T-helper 9 cell (primary cell): ENCODE results near the gene DECR2.
A peak's percentile ranks its signal among the peaks of the same experiment; 100 is the strongest.
"Not testable (repeated sequence)": the region's sequence is repeated elsewhere in the genome, so short reads cannot be mapped to it uniquely, and the experiment has no call there.

ENCODE experiments used
- DNase-seq: peaks from one replicate; pipeline ENCODE4 v3.0.0-alpha.2; 2020

Gene DECR2

DNA sequence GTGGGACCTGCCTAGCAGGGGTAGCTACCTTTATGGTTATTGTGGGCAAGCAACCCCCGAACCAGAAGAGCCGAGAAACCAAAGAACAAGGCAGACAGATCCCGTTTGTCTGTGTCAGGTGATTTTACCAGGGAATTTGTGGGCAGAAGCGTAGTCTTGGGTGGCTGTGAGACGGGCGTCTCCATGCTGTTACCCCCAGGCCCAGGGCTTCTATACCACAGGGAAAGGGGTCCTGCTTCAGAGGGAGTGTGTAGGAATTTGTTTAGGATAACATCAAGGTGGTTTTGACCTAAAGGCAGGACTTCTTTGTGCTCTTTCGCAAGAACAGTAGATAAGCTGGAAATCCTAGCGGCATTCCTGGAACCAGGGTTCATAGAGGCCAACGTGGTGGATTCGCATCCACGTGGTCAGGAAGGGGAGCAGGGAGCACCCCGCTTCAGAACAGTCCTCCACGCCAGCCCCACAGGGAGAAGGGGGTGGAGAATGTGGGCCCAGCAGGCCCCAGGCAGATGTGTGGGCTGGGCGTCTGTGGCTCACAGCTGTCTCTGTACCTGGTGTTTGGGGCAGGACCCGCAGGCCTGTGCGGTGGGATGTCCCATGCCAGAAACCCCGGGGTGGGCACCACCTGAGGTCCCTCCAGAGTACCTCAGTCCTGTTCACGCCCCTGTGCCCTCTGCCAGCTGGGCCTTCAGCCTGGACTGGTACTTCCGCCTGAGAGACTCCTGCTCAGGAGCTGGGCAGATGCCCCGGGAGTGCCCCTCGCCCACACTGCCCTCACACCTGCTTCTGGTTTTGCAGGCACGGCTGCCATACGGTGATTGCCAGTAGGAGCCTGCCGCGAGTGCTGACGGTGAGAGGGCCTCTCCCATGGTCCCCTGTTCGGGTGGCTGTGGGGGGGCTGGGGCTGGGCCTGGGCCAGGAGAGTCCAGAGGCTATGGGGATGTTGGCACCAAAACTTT lies 4.1 kb downstream of the DECR2 start:
- DNase-seq, result no peak

DNA sequence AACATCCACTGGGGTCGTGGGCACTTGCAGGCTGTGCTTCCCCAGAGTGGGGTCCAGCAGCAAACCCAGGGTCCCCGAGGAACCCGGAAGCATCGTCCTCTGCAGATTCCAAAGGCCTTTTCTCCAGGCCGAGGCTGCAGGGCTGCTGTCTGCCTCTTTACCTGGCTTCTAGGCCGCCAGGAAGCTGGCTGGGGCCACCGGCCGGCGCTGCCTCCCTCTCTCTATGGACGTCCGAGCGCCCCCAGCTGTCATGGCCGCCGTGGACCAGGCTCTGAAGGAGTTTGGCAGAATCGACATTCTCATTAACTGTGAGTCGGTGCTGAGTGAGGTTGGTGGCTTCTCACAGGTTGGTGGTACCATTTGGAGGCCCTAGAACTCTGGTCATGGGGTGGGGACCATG lies 5.6 kb downstream of the DECR2 start:
- DNase-seq, result no peak

DNA sequence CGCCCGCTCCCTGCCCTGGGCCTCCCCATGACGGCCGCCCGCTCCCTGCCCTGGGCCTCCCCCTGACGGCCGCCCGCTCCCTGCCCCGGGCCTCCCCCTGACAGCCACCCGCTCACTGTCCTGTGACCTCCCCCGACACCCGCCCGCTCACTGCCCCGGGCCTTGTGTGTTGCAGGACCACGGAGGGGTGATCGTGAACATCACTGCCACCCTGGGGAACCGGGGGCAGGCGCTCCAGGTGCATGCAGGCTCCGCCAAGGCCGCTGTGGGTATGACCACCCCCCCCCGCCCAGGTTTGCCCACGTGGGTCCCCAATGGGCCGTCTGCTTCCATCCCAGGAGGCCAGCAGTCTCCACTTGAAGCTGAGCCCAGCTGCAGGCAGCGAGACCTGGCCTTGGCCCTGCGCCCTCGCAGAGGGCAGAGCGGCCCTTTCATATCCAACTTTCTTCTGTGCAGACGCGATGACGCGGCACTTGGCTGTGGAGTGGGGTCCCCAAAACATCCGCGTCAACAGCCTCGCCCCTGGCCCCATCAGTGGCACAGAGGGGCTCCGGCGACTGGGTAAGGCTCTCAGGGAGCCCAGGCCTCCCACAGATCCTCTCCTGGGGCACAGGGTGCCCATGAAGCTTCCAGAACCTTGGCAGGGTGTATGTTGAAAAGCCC lies 9.0 kb downstream of the DECR2 start:
- no peak for DNase-seq

DNA sequence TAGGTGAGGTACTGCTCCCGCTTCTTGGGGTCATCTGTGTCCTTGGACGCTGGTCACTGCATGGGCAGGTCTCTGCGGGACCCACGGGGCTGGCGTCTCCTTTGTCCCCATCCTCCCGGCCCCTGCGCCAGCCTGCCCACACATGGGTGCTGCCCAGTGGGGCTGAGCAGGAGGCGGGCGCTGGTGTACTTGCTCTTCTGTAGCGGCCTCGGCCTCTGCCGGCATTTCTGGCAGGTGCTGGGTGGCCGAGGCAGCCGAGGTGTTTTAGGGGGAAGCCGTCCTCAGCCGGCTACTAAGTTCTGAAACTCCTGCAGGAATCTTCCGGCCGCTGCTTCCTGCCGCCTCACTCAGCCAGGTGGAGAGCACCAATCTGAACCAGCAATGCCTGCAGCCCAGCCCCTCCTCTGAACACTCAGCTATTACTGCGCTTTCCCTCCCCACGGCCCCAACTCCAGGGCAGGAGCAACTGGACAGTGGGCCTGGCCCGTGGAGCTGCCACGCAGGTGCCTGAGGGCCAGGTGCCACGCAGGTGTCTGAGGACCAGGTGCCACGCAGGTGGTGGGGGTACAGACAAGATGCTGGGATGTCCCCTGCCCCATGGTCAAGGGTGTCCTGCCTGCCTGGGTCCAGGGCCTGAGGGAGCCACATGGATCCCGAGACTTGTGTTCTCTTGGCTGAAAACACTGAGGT lies 10.0 kb downstream of the DECR2 start:
- no peak for DNase-seq

DNA sequence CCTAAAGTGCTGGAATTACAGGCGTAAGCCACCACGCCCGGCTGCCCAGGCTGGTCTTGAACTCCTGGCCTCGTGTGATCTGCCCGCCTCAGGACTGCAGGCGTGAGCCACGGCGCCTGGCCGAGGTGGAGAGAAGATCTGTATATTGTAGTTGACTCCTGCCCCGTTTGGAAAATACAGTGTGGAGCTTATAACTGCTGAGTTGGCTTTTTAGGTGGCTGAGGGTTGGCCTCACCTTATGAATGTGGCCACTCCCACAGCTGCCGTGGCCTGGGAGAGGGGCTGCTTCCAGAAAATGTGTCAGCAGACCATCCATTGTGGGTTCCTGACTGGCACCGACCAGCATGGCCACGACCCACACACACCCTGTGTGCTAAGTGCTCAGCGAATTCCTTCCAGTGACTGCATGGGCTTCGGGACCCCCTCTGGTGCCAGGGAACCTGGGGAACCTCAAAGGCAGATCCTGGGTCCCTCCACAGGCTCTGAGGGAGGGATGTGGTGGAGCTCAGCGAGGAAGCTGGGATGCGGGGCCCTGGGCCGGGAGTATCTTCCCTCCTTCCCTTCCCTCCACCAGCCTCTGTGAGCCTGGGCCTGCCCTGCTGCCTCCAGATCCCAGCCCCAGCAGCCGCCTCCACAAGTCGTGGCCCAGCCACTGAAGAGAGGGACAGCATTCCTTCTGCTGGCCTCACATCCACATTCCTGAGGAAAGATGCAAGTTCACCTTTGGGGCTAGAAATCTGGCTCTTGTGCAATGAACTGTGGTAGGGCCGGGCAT lies 12.9 kb downstream of the DECR2 start:
- DNase-seq, result no peak

DNA sequence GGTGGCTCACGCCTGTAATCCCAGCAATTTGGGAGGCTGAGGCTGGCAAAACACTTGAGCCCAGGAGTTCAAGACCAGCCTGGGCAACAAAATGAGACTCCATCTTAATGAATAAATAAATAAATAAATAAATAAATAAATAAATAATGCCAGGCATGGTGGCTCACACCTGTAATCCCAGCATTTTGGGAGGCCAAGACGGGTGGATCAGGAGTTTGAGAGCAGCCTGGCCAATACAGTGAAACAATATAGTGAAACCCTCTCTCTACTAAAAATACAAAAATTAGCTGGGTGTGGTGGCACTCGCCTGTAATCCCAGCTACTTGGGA lies 13.4 kb downstream of the DECR2 start:
- DNase-seq, result not testable (repeated sequence)

DNA sequence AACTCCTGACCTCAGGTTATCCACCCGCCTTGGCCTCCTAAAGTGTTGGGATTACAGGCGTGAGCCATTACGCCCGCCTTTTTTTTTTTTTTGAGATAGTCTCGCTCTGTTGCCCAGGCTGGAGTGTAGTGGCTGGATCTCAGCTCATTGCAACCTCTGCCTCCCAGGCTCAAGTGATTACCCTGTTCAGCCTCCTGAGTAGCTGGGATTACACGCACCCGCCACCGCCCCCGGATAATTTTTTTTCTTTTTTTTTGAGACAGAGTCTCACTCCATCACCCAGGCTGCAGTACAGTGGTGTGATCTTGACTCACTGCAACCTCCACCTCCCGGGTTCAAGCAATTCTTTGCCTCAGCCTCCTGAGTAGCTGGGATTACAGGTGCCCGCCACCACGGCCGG lies 20.5 kb downstream of the DECR2 start:
- not testable (repeated sequence) for DNase-seq

DNA sequence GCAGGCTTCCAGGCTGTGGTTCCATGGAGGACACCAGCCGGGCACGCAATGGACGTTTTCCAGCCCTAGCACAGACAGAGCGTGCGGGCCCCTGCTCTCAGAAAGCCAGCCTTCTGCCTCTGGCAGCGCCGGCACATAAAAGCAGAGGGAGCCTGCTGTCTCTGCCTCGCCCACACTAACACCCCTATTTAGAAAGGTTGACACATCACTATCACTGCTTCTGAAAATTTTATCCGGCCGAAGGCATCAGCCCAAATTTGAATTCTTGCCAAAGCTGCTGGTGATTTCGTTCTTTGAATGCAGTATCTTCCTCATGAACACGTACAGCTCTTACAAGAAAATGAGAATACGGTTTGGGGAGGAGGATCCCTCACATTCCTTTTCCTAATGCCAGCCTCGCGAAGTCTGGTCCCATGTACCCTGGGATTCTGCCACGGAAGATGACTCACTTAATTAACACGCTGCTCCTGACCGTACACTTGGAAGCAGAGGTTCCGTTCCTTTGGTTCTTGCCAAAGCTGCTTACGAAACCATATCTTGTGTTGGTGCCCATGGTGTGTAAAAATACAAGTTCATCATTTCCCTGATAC lies 22.4 kb downstream of the DECR2 start:
- no peak for DNase-seq

DNA sequence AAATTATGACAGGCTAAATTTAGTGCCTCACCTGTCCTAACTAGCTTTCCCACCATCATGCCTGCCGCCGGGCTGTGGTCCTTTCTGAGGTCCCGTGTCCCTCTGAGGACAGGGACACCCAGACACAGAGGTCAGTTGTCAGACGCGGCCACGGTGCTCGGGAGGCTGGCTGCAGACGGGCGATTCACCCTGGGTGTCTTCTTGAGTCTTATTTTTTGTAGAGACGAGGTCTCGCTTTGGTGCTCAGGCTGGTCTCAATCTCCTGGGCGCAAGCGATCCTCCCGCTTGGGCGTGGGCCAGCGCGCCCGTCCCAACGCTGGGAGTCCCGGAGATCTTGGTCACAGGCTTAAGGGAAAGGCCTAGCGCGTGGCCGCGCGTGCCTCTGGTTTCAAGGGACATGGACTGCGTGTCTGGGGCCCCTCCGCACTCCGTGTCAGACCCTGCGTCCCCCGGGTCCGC lies 23.0 kb downstream of the DECR2 start:
- no peak for DNase-seq

DNA sequence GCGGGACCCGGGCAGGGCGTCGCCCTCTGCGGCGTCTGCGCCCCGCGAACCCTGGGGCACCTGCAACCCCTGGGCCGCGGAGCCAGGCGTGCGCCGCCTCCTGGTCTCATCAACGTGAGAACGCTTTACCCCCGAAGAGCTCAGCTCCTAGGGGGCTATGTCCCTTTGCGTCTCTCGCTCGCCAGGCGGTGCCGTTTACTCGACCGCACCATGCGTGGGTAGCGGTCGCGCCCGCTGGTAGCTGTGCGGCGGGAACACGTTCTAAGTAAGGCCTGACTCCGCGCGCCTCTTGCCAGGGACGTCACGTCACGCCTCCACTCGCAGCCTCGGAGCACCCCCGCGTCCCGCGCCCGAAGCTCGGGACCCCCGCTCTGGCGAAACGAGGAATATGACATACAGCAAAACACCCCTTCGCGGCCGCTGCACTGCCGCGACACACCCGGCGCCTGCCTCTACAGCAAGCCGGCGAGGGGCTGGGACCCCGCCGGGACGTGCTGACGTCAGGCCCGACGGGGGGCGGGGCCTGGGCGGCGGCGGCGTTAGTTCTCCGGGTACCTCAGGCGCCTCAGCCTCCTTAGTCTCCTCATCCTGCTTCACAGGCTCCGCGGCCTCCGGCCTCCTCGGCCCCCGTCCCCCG lies 23.5 kb downstream of the DECR2 start, which contains the start of gene RAB11FIP3:
Gene RAB11FIP3, plus strand, starts transcription at position 568 of the 637 bp plus-strand sequence. CDS start 358 bp downstream, outside the sequence.
- DNase-seq, result peak; percentile 72

DNA sequence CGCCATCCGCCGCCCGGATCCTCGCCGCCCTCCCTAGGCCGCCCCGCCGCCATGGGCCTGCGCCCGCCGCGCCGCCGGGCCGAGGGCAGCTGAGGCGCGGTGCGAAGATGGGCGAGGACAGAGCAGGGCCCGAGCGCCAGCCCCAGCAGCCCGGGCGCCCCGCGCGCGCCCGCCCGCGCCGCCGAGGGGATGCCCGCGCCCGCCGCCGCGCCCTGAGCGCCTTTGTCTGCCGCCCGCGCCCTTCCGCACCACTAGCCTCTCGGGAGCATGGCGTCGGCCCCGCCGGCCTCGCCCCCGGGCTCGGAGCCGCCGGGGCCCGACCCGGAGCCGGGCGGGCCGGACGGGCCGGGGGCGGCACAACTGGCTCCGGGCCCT lies 24.0 kb downstream of the DECR2 start:
- peak; percentile 42 for DNase-seq

DNA sequence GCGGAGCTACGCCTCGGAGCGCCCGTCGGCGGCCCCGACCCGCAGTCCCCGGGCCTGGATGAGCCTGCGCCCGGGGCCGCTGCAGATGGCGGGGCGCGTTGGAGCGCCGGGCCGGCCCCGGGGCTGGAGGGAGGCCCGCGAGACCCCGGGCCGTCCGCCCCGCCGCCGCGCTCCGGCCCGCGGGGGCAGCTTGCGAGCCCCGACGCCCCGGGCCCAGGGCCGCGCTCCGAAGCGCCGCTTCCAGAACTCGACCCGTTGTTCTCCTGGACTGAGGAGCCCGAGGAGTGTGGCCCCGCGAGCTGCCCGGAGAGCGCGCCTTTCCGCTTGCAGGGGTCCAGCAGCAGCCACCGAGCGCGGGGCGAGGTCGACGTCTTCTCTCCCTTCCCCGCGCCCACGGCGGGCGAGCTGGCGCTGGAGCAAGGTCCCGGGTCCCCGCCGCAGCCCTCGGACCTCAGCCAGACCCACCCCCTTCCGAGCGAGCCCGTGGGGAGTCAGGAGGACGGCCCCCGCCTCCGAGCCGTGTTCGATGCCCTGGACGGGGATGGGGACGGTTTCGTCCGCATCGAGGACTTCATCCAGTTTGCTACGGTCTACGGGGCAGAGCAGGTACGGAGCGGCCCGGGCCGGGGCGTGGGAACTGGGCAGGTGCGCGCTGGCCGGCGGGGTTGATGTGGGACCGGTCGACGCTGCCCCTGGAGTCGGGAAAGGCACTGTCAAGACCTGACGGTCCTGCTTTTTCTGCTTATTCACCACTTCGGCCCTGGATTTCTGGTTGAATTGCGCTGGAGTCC lies 24.6 kb downstream of the DECR2 start:
- no peak for DNase-seq

DNA sequence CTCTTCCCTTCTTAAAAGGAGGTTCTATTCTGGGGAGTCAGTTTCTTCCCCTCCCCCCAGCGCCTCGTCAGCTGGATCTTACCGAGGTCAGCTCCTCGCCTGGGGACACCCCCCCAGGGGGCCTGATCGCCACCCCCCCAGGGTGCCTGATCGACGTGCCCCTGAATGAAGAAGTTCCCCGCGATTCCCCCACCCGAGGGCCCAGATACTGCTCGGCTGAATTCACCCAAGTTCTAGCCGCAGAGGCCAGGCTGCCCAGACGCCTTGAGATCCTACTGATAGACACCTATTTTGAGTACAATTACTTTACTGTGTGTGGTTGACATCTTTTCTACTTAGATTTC lies 25.2 kb downstream of the DECR2 start:
- no peak for DNase-seq

DNA sequence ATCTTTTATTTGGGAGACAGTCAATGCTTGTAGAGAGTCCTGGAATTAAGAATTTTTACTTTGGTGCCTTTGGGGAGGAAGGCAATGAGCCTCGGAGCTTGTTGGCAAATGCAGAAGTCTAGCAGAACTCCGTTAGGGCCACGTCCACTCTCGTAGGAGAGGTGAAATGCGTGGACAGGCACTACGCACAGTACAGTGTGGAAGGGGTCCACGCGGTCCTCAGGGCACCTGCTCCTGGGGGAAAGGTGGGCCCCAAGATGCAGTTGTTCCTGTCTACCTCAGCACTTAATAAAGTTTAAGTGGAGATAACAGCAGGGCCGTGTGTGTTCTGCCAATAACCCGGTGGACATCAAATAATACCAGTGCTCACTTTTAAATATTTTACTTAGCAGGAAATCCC lies 25.6 kb downstream of the DECR2 start:
- no peak for DNase-seq

DNA sequence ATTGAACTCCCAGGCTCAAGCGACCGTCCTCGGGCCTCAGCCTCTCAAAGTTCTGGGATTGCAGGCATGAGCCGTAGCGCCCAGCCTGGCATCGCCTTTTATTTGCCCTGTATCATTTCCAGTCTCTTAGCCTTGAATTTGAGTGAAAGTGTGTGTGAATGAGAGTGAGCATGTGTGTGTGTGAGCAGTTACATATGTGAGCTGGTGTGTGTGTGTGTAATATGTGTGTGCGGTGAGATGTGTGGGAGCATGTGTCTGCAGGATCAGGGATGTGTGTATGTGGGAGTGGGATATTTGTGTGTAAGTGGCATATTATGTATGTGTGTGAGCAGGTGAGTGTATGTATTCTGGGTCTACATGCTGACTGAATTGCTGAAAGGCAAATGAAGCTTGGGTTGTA lies 29.2 kb downstream of the DECR2 start:
- no peak for DNase-seq

DNA sequence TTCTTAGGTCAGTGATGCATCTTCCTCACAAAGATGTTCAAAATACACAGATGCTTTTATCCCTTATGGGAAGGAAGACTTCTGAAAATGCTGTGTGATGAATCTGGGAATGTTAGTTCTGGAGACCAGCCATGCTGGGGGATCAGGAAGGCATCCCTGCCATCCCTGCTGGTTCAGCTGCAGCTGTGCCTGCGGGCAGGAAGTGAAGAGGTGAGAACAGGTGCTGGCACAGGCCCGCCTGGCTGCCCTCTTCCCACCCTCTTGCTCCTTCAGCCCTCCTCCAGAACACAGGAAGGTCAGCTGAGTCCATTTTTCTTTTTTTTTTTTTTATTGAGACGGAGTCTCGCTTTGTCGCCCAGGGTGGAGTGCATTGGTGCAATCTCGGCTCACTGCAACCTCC lies 38.9 kb downstream of the DECR2 start:
- DNase-seq, result no peak

DNA sequence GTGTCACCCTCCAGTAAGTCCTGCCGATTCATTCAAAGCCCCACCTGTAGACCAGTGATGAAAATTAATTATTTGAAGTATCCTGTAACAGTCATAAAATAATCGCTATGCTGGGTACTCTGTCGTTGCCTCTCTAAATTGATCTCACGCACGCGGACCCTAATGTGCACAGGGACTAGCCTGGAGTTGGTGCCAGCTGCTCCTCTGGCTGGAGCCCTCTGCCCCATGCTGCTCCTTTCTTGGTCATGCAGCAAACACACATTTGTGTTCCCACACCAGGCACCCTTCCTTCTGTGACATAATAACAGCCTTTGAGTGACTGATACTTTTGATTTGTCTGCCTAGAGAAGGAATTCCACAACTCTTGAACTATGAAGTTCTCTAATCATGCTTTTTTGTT lies 39.8 kb downstream of the DECR2 start:
- no peak for DNase-seq

DNA sequence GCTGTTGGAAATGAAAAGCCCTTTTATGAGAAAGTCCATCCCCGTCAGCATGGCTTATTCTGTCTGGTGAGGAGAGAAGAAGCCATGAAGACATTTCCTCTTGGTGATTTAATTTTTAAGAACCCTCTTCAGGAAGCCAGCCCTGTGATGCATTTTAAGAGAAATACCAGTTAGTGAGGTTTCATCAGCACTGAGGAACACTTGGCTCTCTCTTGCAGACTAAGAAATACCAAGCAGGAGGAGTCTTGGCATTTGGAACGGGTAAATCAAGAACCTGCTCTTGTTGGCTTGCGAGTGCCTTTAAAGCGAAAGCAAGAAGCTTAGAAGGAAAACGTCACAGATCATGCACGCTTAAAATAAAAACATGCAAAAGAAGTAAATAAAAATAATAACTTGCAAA lies 41.3 kb downstream of the DECR2 start:
- no peak for DNase-seq

DNA sequence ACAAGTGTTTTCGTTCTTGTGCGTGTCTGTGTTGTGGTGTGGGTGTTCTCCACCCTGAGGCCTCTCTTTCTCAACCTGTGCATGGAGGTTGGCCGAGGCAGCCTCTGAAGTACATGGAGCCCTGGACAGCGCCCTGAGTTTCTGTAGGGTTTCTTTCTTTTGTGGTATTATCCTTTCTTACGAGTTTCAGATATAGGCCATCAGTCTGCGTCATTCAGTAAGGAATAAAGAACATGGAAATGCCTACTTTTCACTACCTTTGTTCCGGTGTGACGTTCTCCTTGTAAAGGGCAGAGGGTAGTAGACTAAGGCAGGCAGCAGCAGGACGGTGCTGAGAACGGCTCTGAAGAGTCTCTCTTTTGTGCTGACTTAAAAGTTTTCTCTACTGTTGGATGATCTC lies 42.3 kb downstream of the DECR2 start:
- no peak for DNase-seq

DNA sequence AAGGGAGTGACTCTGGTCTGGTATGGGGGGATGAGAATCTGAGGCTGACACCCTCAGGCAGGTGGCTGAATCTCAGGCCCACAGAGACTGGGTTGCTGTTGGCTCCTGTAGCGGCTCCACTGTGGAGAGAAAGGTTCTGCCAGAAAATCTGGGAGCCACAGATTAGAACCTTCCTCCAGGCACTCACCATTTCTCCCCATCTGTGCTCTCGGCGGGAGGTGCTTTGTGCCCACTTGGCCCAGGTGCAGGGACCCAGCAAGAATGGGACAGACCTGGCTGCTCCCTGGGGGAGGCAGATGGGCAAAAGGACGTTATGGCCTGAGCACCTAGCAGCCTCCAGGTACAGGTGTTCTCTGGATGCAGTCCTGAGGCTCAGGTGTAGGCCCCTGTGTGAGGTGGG lies 43.9 kb downstream of the DECR2 start:
- no peak for DNase-seq

DNA sequence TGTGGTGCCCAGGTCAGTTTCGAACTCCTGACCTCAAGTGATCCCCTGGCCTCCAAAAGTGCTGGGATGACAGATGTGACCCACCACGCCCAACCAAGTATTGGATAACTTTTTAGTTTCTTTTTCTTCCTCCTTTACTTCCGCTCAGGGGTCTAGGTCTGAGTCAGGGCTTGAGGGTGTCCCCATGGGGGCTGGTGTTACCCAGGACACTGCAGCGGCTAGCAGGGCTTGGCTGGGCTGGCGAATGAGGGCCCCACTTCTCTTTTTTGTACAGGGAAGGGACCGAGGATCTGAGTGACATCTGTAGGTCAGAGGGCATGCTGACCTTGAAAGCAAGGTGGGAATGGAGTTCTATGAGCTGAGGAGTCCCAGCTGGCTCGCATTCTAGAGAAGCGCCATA lies 48.7 kb downstream of the DECR2 start:
- DNase-seq, result no peak
